GF-D8 (cell line): ENCODE measurements around the gene TSC2.
A peak's percentile ranks its signal among the peaks of the same experiment; 100 is the strongest.

Source experiments
- DNase-seq: peaks from one replicate; lab custom pipeline; 2025; lab: John Stamatoyannopoulos, UW

Gene TSC2

GRCh38 chr16:2047330-2048115, at the start of gene TSC2, which contains the start of gene NTHL1:
TSS of gene TSC2 (plus strand) at chr16:2047985. CDS start at chr16:2048616, 631 bp downstream.
TSS of gene NTHL1 (minus strand) at chr16:2047834. CDS start at chr16:2047823, 11 bp downstream.
- peak; percentile 87 for DNase-seq

- DNase-seq, result no peak
Observed at GRCh38 chr16:1998360-1998835, 49.4 kb upstream of the TSC2 start.

- DNase-seq, result no peak
Observed at GRCh38 chr16:1998852-1999801, 48.7 kb upstream of the TSC2 start.

GRCh38 chr16:1999866-2000514, 47.8 kb upstream of the TSC2 start:
- no peak for DNase-seq

GRCh38 chr16:2001035-2001434, 46.8 kb upstream of the TSC2 start:
- DNase-seq, result no peak

GRCh38 chr16:2001456-2002355, 46.1 kb upstream of the TSC2 start:
- no peak for DNase-seq

GRCh38 chr16:2002406-2003230, 45.2 kb upstream of the TSC2 start:
- DNase-seq, result no peak

GRCh38 chr16:2003231-2003826, 44.5 kb upstream of the TSC2 start:
- DNase-seq, result no peak

GRCh38 chr16:2003827-2004641, 43.8 kb upstream of the TSC2 start:
- DNase-seq, result peak; percentile 59

- DNase-seq, result no peak
Observed at GRCh38 chr16:2004795-2005517, 42.8 kb upstream of the TSC2 start.

GRCh38 chr16:2005646-2006045, 42.1 kb upstream of the TSC2 start:
- DNase-seq, result no peak

GRCh38 chr16:2006317-2006716, 41.5 kb upstream of the TSC2 start:
- DNase-seq, result no peak

- DNase-seq, result no peak
Observed at GRCh38 chr16:2007081-2007836, 40.5 kb upstream of the TSC2 start.

- peak; percentile 74 for DNase-seq
Observed at GRCh38 chr16:2008009-2008526, 39.7 kb upstream of the TSC2 start.

- DNase-seq, result peak; percentile 61
Observed at GRCh38 chr16:2008631-2009163, 39.1 kb upstream of the TSC2 start.

- no peak for DNase-seq
Observed at GRCh38 chr16:2009164-2009711, 38.5 kb upstream of the TSC2 start.
